AG04450 (cell line): ENCODE measurements around the gene S1PR1. TPM values are rescaled to one million over a fixed set of nuclear protein-coding genes. Genes with fewer than 3 reads are reported as not detected.

Experiments
- CTCF ChIA-PET: fragments of 300-600, 350-600 bp; formaldehyde crosslinking; extraction: SDS; loops from one replicate; lab custom pipeline; 2022; ENCODE audit warnings: antibody characterized with exemption, inconsistent platforms; lab: Charles Lee
- POLR2A ChIA-PET: fragments of 350-600 bp; formaldehyde crosslinking; extraction: SDS; loops from one replicate; lab custom pipeline; 2021; ENCODE audit warnings: antibody characterized with exemption, inconsistent platforms; lab: Yijun Ruan, JAX
- DNase-seq: peaks from one replicate; pipeline ENCODE4 v3.0.0-alpha.2; 2011; ENCODE audit warnings: low read depth, low spot score
- H3K27ac ChIP-seq: one replicate; pipeline ENCODE4 v1.5.1; 2012; ENCODE audit warnings: low read depth, low read length, control low read depth
- H3K27me3 ChIP-seq: one replicate; pipeline ENCODE4 v1.6.0; 2012; ENCODE audit warnings: low read length; ENCODE audit not compliant: control insufficient read depth, insufficient read depth
- H3K4me3 ChIP-seq: 2 replicates; pipeline ENCODE4 v1.5.1; 2011; ENCODE audit warnings: mild to moderate bottlenecking, low read depth, low read length, control low read depth
- H3K9me3 ChIP-seq: 2 replicates; pipeline ENCODE4 v1.5.1; 2012; ENCODE audit warnings: low read length; ENCODE audit not compliant: control insufficient read depth, insufficient read depth
- polyA plus RNA-seq: library from polyadenylated mRNA; depleted of rRNA; stranded (reverse); fragments of >200 nt; gene quantifications from 2 replicates; pipeline ENCODE4 v1.2.3, GENCODE V29; 2011
- TF ChIP-seq, protein P1 (sequence below): IDR thresholded peaks from 2 replicates; pipeline ENCODE4 v1.5.1; 2011; ENCODE audit warnings: low read depth, low read length, control low read depth, inconsistent platforms

The S1PR1 gene
- polyA plus RNA-seq, 1 experiment = 38.1 TPM

DNA sequence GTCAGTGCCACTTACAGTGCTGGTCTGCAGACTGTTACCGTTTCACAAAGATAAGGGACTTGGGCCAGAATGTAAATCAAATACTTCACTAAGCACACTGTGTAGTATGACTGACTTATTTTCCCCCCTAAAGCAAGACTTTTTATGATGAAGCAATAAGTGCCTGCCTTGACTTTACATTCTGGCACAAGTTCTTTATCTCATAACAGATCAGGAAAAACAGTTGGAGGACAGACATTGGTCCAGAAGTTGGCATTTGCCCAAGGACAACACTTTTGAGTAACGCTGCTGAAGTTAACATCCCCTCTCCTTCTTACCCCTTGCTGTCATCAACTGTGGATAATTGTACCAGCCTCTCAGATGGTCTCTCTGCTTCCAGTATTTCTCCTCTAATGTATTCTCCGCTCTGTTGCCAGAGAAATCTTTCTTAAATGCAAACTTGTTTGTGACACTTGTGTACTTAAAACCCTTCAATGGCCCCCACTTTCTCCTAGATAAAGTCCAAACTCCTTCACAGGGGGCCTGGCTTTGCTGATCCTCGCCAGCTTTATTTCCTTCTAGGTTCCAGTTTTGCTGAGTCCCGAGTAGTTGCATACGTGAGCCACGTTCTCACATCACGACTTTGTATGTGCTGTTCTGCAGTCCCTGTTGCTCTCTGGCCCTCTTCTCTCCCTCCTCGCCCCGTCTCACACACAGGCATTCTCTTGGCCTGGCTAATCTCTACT lies 45.7 kb downstream of the S1PR1 start:
- H3K9me3 ChIP-seq = no peaks in the 10 kb centered on the region
- no peak for DNase-seq
- TF ChIP-seq, protein P1, sequence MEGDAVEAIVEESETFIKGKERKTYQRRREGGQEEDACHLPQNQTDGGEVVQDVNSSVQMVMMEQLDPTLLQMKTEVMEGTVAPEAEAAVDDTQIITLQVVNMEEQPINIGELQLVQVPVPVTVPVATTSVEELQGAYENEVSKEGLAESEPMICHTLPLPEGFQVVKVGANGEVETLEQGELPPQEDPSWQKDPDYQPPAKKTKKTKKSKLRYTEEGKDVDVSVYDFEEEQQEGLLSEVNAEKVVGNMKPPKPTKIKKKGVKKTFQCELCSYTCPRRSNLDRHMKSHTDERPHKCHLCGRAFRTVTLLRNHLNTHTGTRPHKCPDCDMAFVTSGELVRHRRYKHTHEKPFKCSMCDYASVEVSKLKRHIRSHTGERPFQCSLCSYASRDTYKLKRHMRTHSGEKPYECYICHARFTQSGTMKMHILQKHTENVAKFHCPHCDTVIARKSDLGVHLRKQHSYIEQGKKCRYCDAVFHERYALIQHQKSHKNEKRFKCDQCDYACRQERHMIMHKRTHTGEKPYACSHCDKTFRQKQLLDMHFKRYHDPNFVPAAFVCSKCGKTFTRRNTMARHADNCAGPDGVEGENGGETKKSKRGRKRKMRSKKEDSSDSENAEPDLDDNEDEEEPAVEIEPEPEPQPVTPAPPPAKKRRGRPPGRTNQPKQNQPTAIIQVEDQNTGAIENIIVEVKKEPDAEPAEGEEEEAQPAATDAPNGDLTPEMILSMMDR = no peak
- no peak overlapping the region for H3K4me3 ChIP-seq
- H3K27me3 ChIP-seq = peaks cover 4% of the 10 kb centered on the region
- H3K27ac ChIP-seq = no peak overlapping the region
- ChIA-PET POLR2A (no interaction called here), CTCF (interaction anchor here (1.0 to 1.2 kb wide), 2 partner anchors 27 to 361 kb away, joined by 3 to 4 read pairs; no protein-coding TSS in a partner anchor)

DNA sequence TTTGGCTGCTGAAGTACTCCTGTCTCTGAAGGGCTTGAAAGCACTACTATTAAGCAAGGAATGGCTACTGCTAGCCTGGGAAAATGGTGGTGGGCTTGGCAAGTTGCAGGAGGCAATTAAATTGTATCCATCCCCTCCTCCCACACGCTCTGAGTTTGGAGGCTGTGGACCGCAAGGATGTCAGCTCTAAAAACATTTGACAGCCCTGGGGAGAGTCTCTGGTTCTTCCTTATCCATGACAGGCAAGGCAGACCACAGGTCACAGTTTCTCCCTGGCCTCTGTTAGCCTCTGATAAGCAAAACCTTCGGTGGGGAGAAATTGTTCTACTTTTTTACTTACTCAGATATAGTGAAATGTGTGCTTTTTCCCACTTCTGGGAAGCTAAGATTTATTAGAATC lies 46.6 kb downstream of the S1PR1 start:
- CTCF ChIA-PET = interaction anchor here (1.0 kb wide), 1 partner anchor 362 kb away, joined by 4 read pairs; no protein-coding TSS in a partner anchor
- POLR2A ChIA-PET = no interaction called here
- no peak for DNase-seq

DNA sequence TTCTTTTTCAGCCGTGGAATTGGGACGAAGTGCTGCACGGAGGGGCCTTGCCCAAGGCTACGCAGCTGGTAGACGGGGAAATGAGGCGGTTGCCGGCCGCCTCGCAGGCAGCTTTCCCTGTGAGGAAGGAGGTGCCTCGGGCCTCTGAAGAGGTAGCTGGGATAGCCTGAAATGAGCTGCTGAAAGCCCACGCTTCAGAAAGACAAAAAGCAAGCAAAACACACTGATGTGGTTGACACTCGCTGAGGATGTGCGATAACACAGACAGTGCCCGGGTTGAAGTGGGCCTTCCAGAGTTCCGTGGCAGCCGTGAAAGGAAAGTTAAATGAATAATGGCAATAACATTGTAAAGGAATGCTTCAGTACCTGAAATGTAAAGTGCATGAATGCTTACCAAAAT lies 47.2 kb downstream of the S1PR1 start:
- H3K9me3 ChIP-seq = no peaks in the 10 kb centered on the region
- TF ChIP-seq, protein P1 = no peak
- peaks cover 4% of the 10 kb centered on the region for H3K27me3 ChIP-seq
- ChIA-PET CTCF (interaction anchor here (1.2 to 7.6 kb wide), 2 partner anchors 26 to 361 kb away, joined by 3 to 149 read pairs; no protein-coding TSS in a partner anchor), POLR2A (no interaction called here)
- H3K27ac ChIP-seq = no peak overlapping the region
- no peak for DNase-seq
- H3K4me3 ChIP-seq = no peak overlapping the region

More for the DNA sequence above, 46.6 kb downstream of the S1PR1 start:
- H3K27ac ChIP-seq = no peak overlapping the region
- TF ChIP-seq, protein P1 = no peak
- H3K4me3 ChIP-seq = no peak overlapping the region
- H3K9me3 ChIP-seq = no peaks in the 10 kb centered on the region
- peaks cover 4% of the 10 kb centered on the region for H3K27me3 ChIP-seq

DNA sequence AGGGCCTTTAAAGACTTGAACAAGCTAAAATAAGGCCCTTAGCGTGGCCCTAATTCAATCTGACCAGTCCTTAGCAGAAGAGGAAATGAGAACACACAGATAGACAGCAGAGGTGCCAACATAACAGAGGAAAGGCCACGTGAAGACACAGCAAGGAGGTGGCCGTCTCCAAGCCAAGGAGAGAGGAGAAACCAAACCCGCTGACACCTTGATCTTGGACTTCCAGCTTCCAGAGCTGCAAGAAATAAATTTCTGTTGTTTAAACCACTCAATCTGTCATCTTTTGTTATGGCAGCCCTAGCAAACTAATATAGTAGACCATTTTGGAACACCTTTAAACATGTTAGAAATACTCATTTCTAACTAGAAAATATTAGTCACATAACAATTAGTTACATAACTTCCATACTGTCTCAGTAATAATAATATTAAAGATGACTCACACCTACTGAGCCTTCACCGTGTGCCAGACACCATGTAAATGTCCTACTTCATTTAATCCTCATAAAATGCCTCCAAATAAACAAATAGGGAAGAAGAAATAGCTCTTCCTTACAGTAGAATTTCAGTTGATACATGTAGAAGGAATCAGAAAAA lies 47.9 kb downstream of the S1PR1 start:
- TF ChIP-seq, protein P1 = no peak
- Histone ChIP-seq H3K4me3 (no peak overlapping the region), H3K9me3 (no peaks in the 10 kb centered on the region), H3K27ac (no peak overlapping the region), H3K27me3 (no peaks in the 10 kb centered on the region)
- ChIA-PET CTCF (interaction anchor here (1.2 to 7.6 kb wide), 3 partner anchors 25 to 362 kb away, joined by 3 to 149 read pairs (median 8); no protein-coding TSS in a partner anchor), POLR2A (no interaction called here)
- DNase-seq = no peak
